Astrocyte (in vitro differentiated cells and primary cell): ENCODE results near the gene DPH5.

Experiments
- CTCF ChIP-seq: IDR thresholded peaks from 2 replicates; pipeline ENCODE4 v1.5.1; 2011; ENCODE audit warnings: low read depth, mild to moderate bottlenecking, inconsistent platforms, low read length, moderate library complexity; ENCODE audit not compliant: insufficient read depth
- EZH2 ChIP-seq: IDR thresholded peaks from 2 replicates; pipeline ENCODE4 v1.6.1; 2012; ENCODE audit warnings: mild to moderate bottlenecking, low read length, inconsistent platforms; ENCODE audit not compliant: insufficient read depth

- TF ChIP-seq CTCF (no peak), EZH2 (no peak)
These were observed at the start of gene DPH5 for GRCh38 chr1:101025657-101026429.
